Heart right ventricle (tissue), 16 donors: ENCODE results near the gene SCTR. TPM values are rescaled to one million over a fixed set of nuclear protein-coding genes. Genes with fewer than 3 reads are reported as not detected.

ENCODE experiments used
- ATAC-seq, 8 donors: fragments of 200-7000 bp; cut with Tn5 transposase; one replicate each; pipeline ENCODE4 v1.9.1; 2020; ENCODE audit warnings: mild to moderate bottlenecking in 8 of 8, moderate library complexity in 8 of 8, moderate number of reproducible peaks in 1 of 8
- DNase-seq, 2 donors: peaks; one replicate each; pipeline ENCODE4 v3.0.0-alpha.2; 2020
- H3K27ac ChIP-seq, 10 donors: fragments of 200-600 bp; sonication (generic) in 2 of 10; one replicate each; pipeline versions ENCODE4 v1.5.0 to v1.8.0; 2020 to 2022; ENCODE audit warnings: mild to moderate bottlenecking in 3 of 10
- H3K27me3 ChIP-seq, 7 donors: fragments of 200-600 bp; one replicate each; pipeline ENCODE4 v1.8.0; 2021 to 2022; ENCODE audit warnings: mild to moderate bottlenecking in 2 of 7
- H3K36me3 ChIP-seq, 9 donors: fragments of 200-600 bp; sonication (generic) in 1 of 9; one replicate each; pipeline versions ENCODE4 v1.5.0 to v1.8.0; 2020 to 2022; ENCODE audit warnings: mild to moderate bottlenecking in 2 of 9
- H3K4me1 ChIP-seq, 9 donors: fragments of 200-600 bp; sonication (generic) in 1 of 9; one replicate each; pipeline versions ENCODE4 v1.5.0 to v1.8.0; 2020 to 2022; ENCODE audit warnings: mild to moderate bottlenecking in 4 of 9
- H3K4me3 ChIP-seq, 10 donors: fragments of 200-600 bp; sonication (generic) in 2 of 10; one replicate each; pipeline versions ENCODE4 v1.5.0 to v1.8.0; 2020 to 2022; ENCODE audit warnings: mild to moderate bottlenecking in 7 of 10, moderate library complexity in 2 of 10
- H3K9me3 ChIP-seq, 11 donors: fragments of 200-600 bp in 10 of 11; sonication (generic) in 2 of 11; one replicate each; pipeline versions ENCODE4 v1.5.0 to v1.8.0; 2013 to 2022; ENCODE audit warnings: mild to moderate bottlenecking in 2 of 11, control low read depth in 1 of 11, moderate library complexity in 1 of 11
- CTCF ChIP-seq, 9 donors: fragments of 200-600 bp; sonication (generic) in 2 of 9; IDR thresholded peaks; one replicate each; pipeline versions ENCODE4 v1.5.0 to v1.8.0; 2021 to 2022; ENCODE audit warnings: antibody characterized with exemption in 9 of 9, mild to moderate bottlenecking in 5 of 9, moderate library complexity in 1 of 9
- WGBS, 2 donors: extraction: QIAGEN DNeasy Blood & Tissue Kit; methylation state at CpG; one replicate each; pipeline ENCODE4 v1.1.7; 2013; ENCODE audit warnings: inconsistent platforms in 1 of 2; 5-methylcytosine and 5-hydroxymethylcytosine counted together
- intact Hi-C, 10 donors: fragments of 100-400 bp; cut with DNase I; formaldehyde crosslinking; loops; one replicate each; pipeline versions ENCODE4 v1.11.1 to v1.14.2; 2022
- polyA plus RNA-seq, 2 donors: library from polyadenylated mRNA; stranded (reverse); fragments of 200-250 nt; gene quantifications; one replicate each; pipeline ENCODE4 v1.2.3, GENCODE V29; 2013
- total RNA-seq, 10 donors: library from RNA; stranded (reverse); fragmentation: NEBNext Ultra II Directional in 3 of 10; extraction: Animal tissue kit (Norgen Biotek cat#: 25700) in 3 of 10; gene quantifications; one replicate each; pipeline versions ENCODE4 v1.2.1 to v1.2.4, GENCODE V29; 2021 to 2023
- donor health status: Arrhythmogenic right ventricular cardiomyopathy.
- donor health status: ischemic (EF 13 %, LVEDD 7.1; RV severe dilation, severe dysfunction).
- donor health status: healthy with polysubstance abuse.
- donor health status: DM: no; HTN: yes; CAD: no.
- donor health status: DM: no; HTN: no; CAD: no.
- donor health status: ischemic (EF 25% LVEDD 6.9; RV normal size, moderate dysfunction).
- donor health status: ischemic (EF 25% LVEDD 5.7; RV mildly dilated, moderate dysfunction).
- donor health status: healthy.
- donor health status: DM: yes; HTN: yes; CAD: no.
- donor health status: Ischemic cardiomyopathy.
- donor health status: ischemic (EF 35%, LVEDD 5.7; RV mildly dilated, moderate dysfunction).
- donor health status: nonischemic (EF 11% LVEDD 7.7; RV severe dilation, severe dysfunction).
- donor health status: DM: yes; HTN: yes; CAD: no.
- donor health status: PGD.
- donor health status: ischemic (EF 29% LVEDD 5.4; RV normal size, mild dysfunction).
- donor health status: nonischemic (EF 23%, LVEDD 6.1; RV moderate dilation, normal function).

Gene SCTR
- total and polyA plus RNA-seq, 12 donors: 0.10 to 1.4 (median 0.57) TPM; not detected in 2

GRCh38 chr2:119438726-119439284 lies 85.5 kb downstream of the SCTR start:
- TF ChIP-seq CTCF (IDR thresholded peaks at IDR 0.05): no peak
- 91 to 92% methylated on average over 6 of the region's 6 CpGs for WGBS, 2 donors
- Histone ChIP-seq H3K36me3 (no peaks in the 10 kb centered on the region), H3K27ac (no peak overlapping the region), H3K27me3 (no peaks in the 10 kb centered on the region), H3K4me3 (no peak overlapping the region), H3K9me3 (no peaks in the 10 kb centered on the region), H3K4me1 (no peaks in the 10 kb centered on the region)
- DNase-seq: no peak
- intact Hi-C loops: no loop called here
- ATAC-seq: no peak

GRCh38 chr2:119438128-119438656 lies 86.1 kb downstream of the SCTR start:
- intact Hi-C loops: no loop called here
- Histone ChIP-seq H3K27me3 (peaks cover 0 to 1% (median 0%) of the 10 kb centered on the region in 7 donors), H3K9me3 (no peaks in the 10 kb centered on the region), H3K4me3 (no peak overlapping the region), H3K4me1 (no peaks in the 10 kb centered on the region), H3K27ac (no peak overlapping the region), H3K36me3 (no peaks in the 10 kb centered on the region)
- no peak for TF ChIP-seq CTCF (IDR thresholded peaks at IDR 0.05)
- DNase-seq (no peak), ATAC-seq (no peak)
- 86 to 95% methylated on average over 6 of the region's 6 CpGs for WGBS, 2 donors

- DNase-seq (no peak), ATAC-seq (no peak)
- intact Hi-C loops: no loop called here
- TF ChIP-seq CTCF (IDR thresholded peaks at IDR 0.05): no peak
- H3K27me3 ChIP-seq: peaks cover 0 to 11% (median 0%) of the 10 kb centered on the region in 7 donors
- H3K4me1 ChIP-seq: peaks cover 0 to 10% (median 2%) of the 10 kb centered on the region in 9 donors
- WGBS, 2 donors: 92 to 95% methylated on average over 22 of the region's 22 CpGs
- H3K9me3 ChIP-seq: no peaks in the 10 kb centered on the region
- H3K27ac ChIP-seq: no peak overlapping the region
- no peak overlapping the region for H3K4me3 ChIP-seq
- no peaks in the 10 kb centered on the region for H3K36me3 ChIP-seq
These were observed 87.1 kb downstream of the SCTR start for GRCh38 chr2:119436993-119437772.

- intact Hi-C loops: no loop called here
- Histone ChIP-seq H3K4me1 (peaks cover 4 to 20% (median 11%) of the 10 kb centered on the region in 9 donors), H3K36me3 (no peaks in the 10 kb centered on the region), H3K27me3 (peaks cover 0 to 24% (median 0%) of the 10 kb centered on the region in 7 donors), H3K9me3 (no peaks in the 10 kb centered on the region), H3K4me3 (no peak overlapping the region), H3K27ac (no peak overlapping the region)
- 78 to 88% methylated on average over 7 of the region's 7 CpGs for WGBS, 2 donors
- DNase-seq (no peak), ATAC-seq (no peak)
- no peak for TF ChIP-seq CTCF (IDR thresholded peaks at IDR 0.05)
These were observed 88.4 kb downstream of the SCTR start for GRCh38 chr2:119435953-119436297.
